ENCODE measurements around the gene RNF166.

RNF166 gene

DNA sequence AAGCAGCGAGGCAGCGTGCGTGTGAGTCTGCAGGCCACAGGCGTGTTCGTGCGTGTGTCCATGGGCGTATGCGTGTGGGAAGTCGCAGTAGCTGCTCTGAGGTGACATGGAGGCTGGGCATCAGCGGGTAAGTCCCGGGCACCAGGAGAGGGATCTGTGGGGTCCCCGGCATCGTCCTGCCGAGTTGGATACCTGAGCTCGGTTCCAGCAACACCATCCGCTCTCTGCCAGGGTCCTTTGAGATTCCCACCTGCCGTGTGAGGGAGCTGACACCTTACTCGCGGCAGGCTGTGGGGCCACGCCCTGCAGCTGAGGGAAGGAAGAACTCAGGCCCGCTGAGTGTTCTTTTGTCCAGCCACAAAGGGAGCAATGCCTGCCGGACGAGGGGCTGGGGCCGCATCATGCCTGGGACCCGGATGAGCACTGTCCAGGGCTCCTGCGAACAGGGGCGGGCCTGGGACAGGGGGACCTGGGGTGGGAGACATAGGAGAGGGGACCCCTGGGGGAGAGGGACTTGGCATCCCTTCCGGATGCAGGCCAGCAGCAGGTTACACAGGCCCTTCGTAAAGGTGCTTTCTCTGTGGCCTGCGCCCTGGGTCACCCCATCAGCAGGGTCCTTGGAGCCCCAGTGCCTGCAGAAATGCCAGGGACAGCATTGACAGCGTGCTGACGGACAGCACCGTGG lies 14.9 kb downstream of the RNF166 start:
- no peak overlapping the region for H3K23ac ChIP-seq (ENCODE audit: low read length)
- no peak overlapping the region for H3K56ac ChIP-seq (ENCODE audit: low read length)
- no peaks in the 10 kb centered on the region for H3K36me3 ChIP-seq (ENCODE audit: control insufficient read depth, insufficient read depth, low read length)
- no peak overlapping the region for H3K27ac ChIP-seq (ENCODE audit: low read depth, low read length)
- no peaks in the 10 kb centered on the region for H3K79me2 ChIP-seq (ENCODE audit: control insufficient read depth, insufficient read depth, low read length)
- H2BK5ac ChIP-seq (ENCODE audit: low read length): no peak overlapping the region
- no peaks in the 10 kb centered on the region for H3K4me1 ChIP-seq (ENCODE audit: control insufficient read depth, low read depth, low read length)
- no peak overlapping the region for H3K4me3 ChIP-seq (ENCODE audit: low read length)
- no peak overlapping the region for H3K18ac ChIP-seq (ENCODE audit: low read length)
- no CpG with 5 or more reads among the region's 33 CpGs for WGBS (ENCODE audit: extremely low coverage, insufficient coverage, low lambda C conversion rate)
- no peak overlapping the region for H4K5ac ChIP-seq (ENCODE audit: low read length)
- H2BK120ac ChIP-seq (ENCODE audit: low read depth, low read length): no peak overlapping the region
- no peak overlapping the region for H2AK5ac ChIP-seq (ENCODE audit: low read length)
- H3K4me2 ChIP-seq (ENCODE audit: low read length): no peak overlapping the region
- H3K79me1 ChIP-seq (ENCODE audit: low read length): no peaks in the 10 kb centered on the region
- H3K9ac ChIP-seq (ENCODE audit: low read length): no peak overlapping the region
- H4K8ac ChIP-seq (ENCODE audit: low read depth, low read length): no peak overlapping the region
- H3K27me3 ChIP-seq (ENCODE audit: insufficient read depth, low read length, poor library complexity): peaks cover 2% of the 10 kb centered on the region
- H3K4ac ChIP-seq (ENCODE audit: low read depth, low read length): no peak overlapping the region
- no peak for DNase-seq
- no peak overlapping the region for H2BK15ac ChIP-seq (replicated peaks; ENCODE audit: low read depth)

DNA sequence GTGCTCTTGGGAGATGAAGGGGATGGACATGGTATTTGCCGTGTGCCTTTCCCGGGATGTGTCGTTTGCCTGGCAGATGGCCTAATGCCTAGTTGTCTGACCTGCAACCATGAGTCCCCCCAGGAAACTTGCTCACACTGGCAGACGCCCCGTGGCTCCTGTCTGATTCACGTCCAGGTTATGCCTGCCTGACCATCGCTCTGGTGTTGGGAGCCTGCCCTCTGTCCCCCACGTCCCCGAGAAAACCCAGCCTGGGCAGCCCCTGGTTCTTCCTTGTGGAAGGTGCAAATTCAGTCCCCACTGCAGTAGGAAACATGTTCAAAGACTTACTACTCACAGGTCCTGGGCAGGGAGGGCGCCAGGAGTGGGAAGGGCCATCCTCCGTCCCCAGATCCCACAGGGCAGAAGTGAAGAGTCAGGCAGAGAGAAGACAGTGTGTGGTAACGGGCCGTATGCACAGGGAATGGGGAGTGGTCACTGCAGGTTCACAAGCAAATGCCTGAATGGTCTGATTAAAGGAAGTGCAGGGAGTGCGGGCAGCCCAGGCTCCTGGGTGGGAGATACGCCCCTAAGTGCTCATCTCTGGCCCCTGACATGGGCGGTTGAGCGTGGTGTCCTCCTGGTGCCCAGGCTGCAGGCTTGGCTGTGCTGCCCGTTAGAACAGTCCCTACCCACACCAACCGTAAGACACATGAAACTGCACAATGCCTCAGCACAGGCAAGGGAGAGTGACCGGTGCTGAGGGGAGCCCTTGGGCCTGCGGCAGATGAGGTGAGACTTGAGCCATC lies 15.7 kb downstream of the RNF166 start:
- no CpG with 5 or more reads among the region's 21 CpGs for WGBS (ENCODE audit: extremely low coverage, insufficient coverage, low lambda C conversion rate)
- H3K79me1 ChIP-seq (ENCODE audit: low read length): no peaks in the 10 kb centered on the region

DNA sequence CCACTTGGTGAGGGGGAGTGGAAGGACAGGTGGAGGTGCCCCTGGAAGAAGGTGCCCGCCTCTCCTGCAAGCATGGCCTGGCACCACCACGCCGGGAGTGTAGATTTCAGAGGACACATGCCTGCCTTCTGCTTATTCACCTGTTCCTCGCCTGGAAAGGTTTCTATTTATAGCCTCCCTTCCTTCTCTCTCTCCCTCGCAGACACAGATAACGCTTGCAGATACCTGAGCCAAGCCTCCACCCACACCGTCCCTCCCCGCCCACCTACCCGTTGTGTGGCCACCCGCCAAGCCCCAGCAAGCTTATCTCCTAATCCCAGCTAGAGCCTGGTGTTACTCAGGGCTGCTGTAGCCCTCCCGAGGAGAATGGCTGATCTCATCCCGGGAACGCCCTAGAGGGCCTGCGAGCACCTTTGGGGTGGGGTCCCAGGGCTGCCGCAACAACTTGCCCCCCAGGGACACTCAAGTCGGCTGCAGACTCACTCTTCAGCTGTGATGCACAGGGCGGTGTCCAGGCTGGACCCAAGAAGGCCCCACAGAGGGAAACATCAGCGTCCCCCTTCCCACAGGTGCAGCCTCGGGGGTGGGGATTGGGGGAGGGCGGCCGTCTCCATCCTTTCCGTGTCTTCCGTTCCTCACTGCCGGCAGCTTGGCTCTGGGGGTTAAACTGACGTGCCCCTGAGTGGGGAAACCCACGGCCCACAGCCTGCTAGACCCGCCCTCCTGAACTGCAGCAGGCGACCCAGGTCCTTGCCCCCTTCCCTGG lies 18.0 kb downstream of the RNF166 start:
- no peak overlapping the region for H3K4ac ChIP-seq (ENCODE audit: low read depth, low read length)
- H3K27me3 ChIP-seq (ENCODE audit: insufficient read depth, low read length, poor library complexity): peaks cover 2% of the 10 kb centered on the region
- H4K8ac ChIP-seq (ENCODE audit: low read depth, low read length): no peak overlapping the region
- peak; percentile 34 for DNase-seq
- H3K79me2 ChIP-seq (ENCODE audit: control insufficient read depth, insufficient read depth, low read length): no peaks in the 10 kb centered on the region
- no peak overlapping the region for H2AK5ac ChIP-seq (ENCODE audit: low read length)
- H2BK5ac ChIP-seq (ENCODE audit: low read length): no peak overlapping the region
- H3K27ac ChIP-seq (ENCODE audit: low read depth, low read length): no peak overlapping the region
- H3K56ac ChIP-seq (ENCODE audit: low read length): no peak overlapping the region
- H3K9ac ChIP-seq (ENCODE audit: low read length): no peak overlapping the region
- H2BK120ac ChIP-seq (ENCODE audit: low read depth, low read length): no peak overlapping the region
- no CpG with 5 or more reads among the region's 28 CpGs for WGBS (ENCODE audit: extremely low coverage, insufficient coverage, low lambda C conversion rate)
- no peaks in the 10 kb centered on the region for H3K36me3 ChIP-seq (ENCODE audit: control insufficient read depth, insufficient read depth, low read length)
- H3K4me3 ChIP-seq (ENCODE audit: low read length): no peak overlapping the region
- no peak overlapping the region for H2BK15ac ChIP-seq (replicated peaks; ENCODE audit: low read depth)
- H4K5ac ChIP-seq (ENCODE audit: low read length): no peak overlapping the region
- H3K79me1 ChIP-seq (ENCODE audit: low read length): no peaks in the 10 kb centered on the region
- no peak overlapping the region for H3K23ac ChIP-seq (ENCODE audit: low read length)
- H3K4me2 ChIP-seq (ENCODE audit: low read length): no peak overlapping the region
- no peak overlapping the region for H3K18ac ChIP-seq (ENCODE audit: low read length)
- no peaks in the 10 kb centered on the region for H3K4me1 ChIP-seq (ENCODE audit: control insufficient read depth, low read depth, low read length)

More for the DNA sequence above, 15.7 kb downstream of the RNF166 start:
- no peak overlapping the region for H3K56ac ChIP-seq (ENCODE audit: low read length)
- H3K4me3 ChIP-seq (ENCODE audit: low read length): no peak overlapping the region
- no peak overlapping the region for H4K5ac ChIP-seq (ENCODE audit: low read length)
- H3K4ac ChIP-seq (ENCODE audit: low read depth, low read length): no peak overlapping the region
- no peak overlapping the region for H2BK5ac ChIP-seq (ENCODE audit: low read length)
- no peak overlapping the region for H2BK120ac ChIP-seq (ENCODE audit: low read depth, low read length)
- H4K8ac ChIP-seq (ENCODE audit: low read depth, low read length): no peak overlapping the region
- no peak overlapping the region for H3K18ac ChIP-seq (ENCODE audit: low read length)
- H3K4me1 ChIP-seq (ENCODE audit: control insufficient read depth, low read depth, low read length): no peaks in the 10 kb centered on the region
- no peak overlapping the region for H3K9ac ChIP-seq (ENCODE audit: low read length)
- H3K79me2 ChIP-seq (ENCODE audit: control insufficient read depth, insufficient read depth, low read length): no peaks in the 10 kb centered on the region
- H2BK15ac ChIP-seq (replicated peaks; ENCODE audit: low read depth): no peak overlapping the region
- H3K23ac ChIP-seq (ENCODE audit: low read length): no peak overlapping the region
- H3K36me3 ChIP-seq (ENCODE audit: control insufficient read depth, insufficient read depth, low read length): no peaks in the 10 kb centered on the region
- H2AK5ac ChIP-seq (ENCODE audit: low read length): no peak overlapping the region
- DNase-seq: no peak
- H3K27ac ChIP-seq (ENCODE audit: low read depth, low read length): no peak overlapping the region
- H3K27me3 ChIP-seq (ENCODE audit: insufficient read depth, low read length, poor library complexity): peaks cover 2% of the 10 kb centered on the region
- H3K4me2 ChIP-seq (ENCODE audit: low read length): no peak overlapping the region

DNA sequence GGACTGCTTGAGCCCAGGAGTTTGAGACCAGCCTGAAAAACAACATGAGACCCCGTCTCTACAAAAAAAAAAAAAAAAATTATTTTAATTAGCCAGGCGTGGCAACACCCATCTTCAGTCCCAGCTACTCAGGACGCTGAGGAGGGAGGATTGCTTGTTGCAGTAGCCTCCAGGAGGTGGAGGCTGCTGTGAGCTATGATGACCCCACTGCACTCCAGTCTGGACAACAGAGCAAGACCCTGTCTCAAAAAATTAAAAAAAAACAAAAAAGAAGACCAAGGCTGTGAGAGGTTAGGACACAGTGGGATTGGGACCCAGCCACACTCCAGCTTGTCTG lies 18.6 kb downstream of the RNF166 start:
- Histone ChIP-seq H4K8ac (ENCODE audit: low read depth, low read length) (no peak overlapping the region), H2BK15ac (replicated peaks; ENCODE audit: low read depth) (no peak overlapping the region), H3K9ac (ENCODE audit: low read length) (no peak overlapping the region), H2BK5ac (ENCODE audit: low read length) (no peak overlapping the region), H3K36me3 (ENCODE audit: control insufficient read depth, insufficient read depth, low read length) (no peaks in the 10 kb centered on the region), H3K79me2 (ENCODE audit: control insufficient read depth, insufficient read depth, low read length) (no peaks in the 10 kb centered on the region), H3K27me3 (ENCODE audit: insufficient read depth, low read length, poor library complexity) (peaks cover 2% of the 10 kb centered on the region), H3K27ac (ENCODE audit: low read depth, low read length) (no peak overlapping the region), H3K18ac (ENCODE audit: low read length) (no peak overlapping the region), H3K4me3 (ENCODE audit: low read length) (no peak overlapping the region), H3K23ac (ENCODE audit: low read length) (no peak overlapping the region), H2BK120ac (ENCODE audit: low read depth, low read length) (no peak overlapping the region), H3K56ac (ENCODE audit: low read length) (no peak overlapping the region), H3K4ac (ENCODE audit: low read depth, low read length) (no peak overlapping the region), H3K4me1 (ENCODE audit: control insufficient read depth, low read depth, low read length) (no peaks in the 10 kb centered on the region), H3K79me1 (ENCODE audit: low read length) (no peaks in the 10 kb centered on the region), H3K4me2 (ENCODE audit: low read length) (no peak overlapping the region), H4K5ac (ENCODE audit: low read length) (no peak overlapping the region), H2AK5ac (ENCODE audit: low read length) (no peak overlapping the region)
- WGBS (ENCODE audit: extremely low coverage, insufficient coverage, low lambda C conversion rate): no CpG with 5 or more reads among the region's 3 CpGs
- DNase-seq: no peak

DNA sequence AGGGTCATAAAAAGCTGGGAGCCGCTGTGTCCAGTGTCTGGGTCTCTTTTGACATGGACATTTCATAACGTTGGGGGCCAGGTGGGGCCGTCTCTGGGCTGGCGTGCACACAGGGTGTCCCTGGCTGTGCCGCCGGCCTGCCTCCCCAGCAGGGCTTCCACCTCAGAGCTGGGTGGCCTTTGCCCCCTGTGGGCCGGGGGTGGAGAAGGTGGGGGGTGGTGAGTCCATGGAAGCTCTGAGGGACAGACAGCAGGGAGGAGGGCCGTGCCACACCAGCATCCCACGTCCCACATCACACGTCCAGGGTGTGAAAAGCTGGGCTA lies 19.0 kb downstream of the RNF166 start:
- Histone ChIP-seq H3K4me1 (ENCODE audit: control insufficient read depth, low read depth, low read length) (no peaks in the 10 kb centered on the region), H2BK120ac (ENCODE audit: low read depth, low read length) (no peak overlapping the region), H3K27ac (ENCODE audit: low read depth, low read length) (no peak overlapping the region), H2BK15ac (replicated peaks; ENCODE audit: low read depth) (no peak overlapping the region), H4K5ac (ENCODE audit: low read length) (no peak overlapping the region), H3K4ac (ENCODE audit: low read depth, low read length) (no peak overlapping the region), H3K56ac (ENCODE audit: low read length) (no peak overlapping the region), H3K18ac (ENCODE audit: low read length) (no peak overlapping the region), H3K27me3 (ENCODE audit: insufficient read depth, low read length, poor library complexity) (peaks cover 2% of the 10 kb centered on the region), H3K4me3 (ENCODE audit: low read length) (no peak overlapping the region), H3K79me1 (ENCODE audit: low read length) (no peaks in the 10 kb centered on the region), H3K79me2 (ENCODE audit: control insufficient read depth, insufficient read depth, low read length) (no peaks in the 10 kb centered on the region), H3K36me3 (ENCODE audit: control insufficient read depth, insufficient read depth, low read length) (no peaks in the 10 kb centered on the region), H4K8ac (ENCODE audit: low read depth, low read length) (no peak overlapping the region), H3K4me2 (ENCODE audit: low read length) (no peak overlapping the region), H2BK5ac (ENCODE audit: low read length) (no peak overlapping the region), H3K9ac (ENCODE audit: low read length) (no peak overlapping the region), H3K23ac (ENCODE audit: low read length) (no peak overlapping the region), H2AK5ac (ENCODE audit: low read length) (no peak overlapping the region)
- WGBS (ENCODE audit: extremely low coverage, insufficient coverage, low lambda C conversion rate): no CpG with 5 or more reads among the region's 10 CpGs
- no peak for DNase-seq
